Neural crest cell (in vitro differentiated cells): ENCODE measurements around the gene ZMYND10. TPM values are rescaled to one million over a fixed set of nuclear protein-coding genes. Genes with fewer than 3 reads are reported as not detected.
A peak's percentile ranks its signal among the peaks of the same experiment; 100 is the strongest.

Source experiments
- DNase-seq: peaks from one replicate; pipeline ENCODE4 v3.0.0; 2021; ENCODE audit warnings: low read depth, mixed read lengths, low spot score
- H3K27ac Mint-ChIP-seq: one replicate; pipeline ENCODE4 v1.8.0; 2021; ENCODE audit warnings: mild to moderate bottlenecking, mixed read lengths; ENCODE audit not compliant: unreplicated experiment
- H3K27me3 Mint-ChIP-seq: 2 replicates; pipeline ENCODE4 v1.8.0; 2021; ENCODE audit warnings: low read depth, mild to moderate bottlenecking, mixed read lengths
- H3K36me3 Mint-ChIP-seq: 2 replicates; pipeline ENCODE4 v1.8.0; 2021; ENCODE audit warnings: low read depth, mild to moderate bottlenecking, mixed read lengths
- H3K4me1 Mint-ChIP-seq: 2 replicates; pipeline ENCODE4 v1.8.0; 2021; ENCODE audit warnings: mixed read lengths
- H3K4me3 Mint-ChIP-seq: one replicate; pipeline ENCODE4 v1.8.0; 2021; ENCODE audit warnings: mild to moderate bottlenecking, mixed read lengths
- H3K9me3 Mint-ChIP-seq: 2 replicates; pipeline ENCODE4 v1.8.0; 2021; ENCODE audit warnings: mixed read lengths
- long read RNA-seq: library from polyadenylated mRNA; unstranded; transcript quantifications from one replicate; pipeline ENCODE4 v2.0.0, GENCODE V29; 2020
- total RNA-seq: library from RNA; stranded (reverse); gene quantifications from 2 replicates; pipeline ENCODE4 v1.2.1, GENCODE V29; 2021
- TF ChIP-seq, protein P1 (sequence below): fragments of 200-600 bp; sonication (generic); conservative IDR thresholded peaks from 2 replicates; pipeline ENCODE4 v1.5.0; 2021; ENCODE audit warnings: antibody characterized with exemption, mild to moderate bottlenecking

The ZMYND10 gene
- 2.3 and 2.5 TPM in 2 replicates for total RNA-seq
- long read RNA-seq, partial matches to known transcripts = 0 of 1 reads
- long read RNA-seq, other reads (novel, unspliced or antisense) = 1 of 1 reads

DNA sequence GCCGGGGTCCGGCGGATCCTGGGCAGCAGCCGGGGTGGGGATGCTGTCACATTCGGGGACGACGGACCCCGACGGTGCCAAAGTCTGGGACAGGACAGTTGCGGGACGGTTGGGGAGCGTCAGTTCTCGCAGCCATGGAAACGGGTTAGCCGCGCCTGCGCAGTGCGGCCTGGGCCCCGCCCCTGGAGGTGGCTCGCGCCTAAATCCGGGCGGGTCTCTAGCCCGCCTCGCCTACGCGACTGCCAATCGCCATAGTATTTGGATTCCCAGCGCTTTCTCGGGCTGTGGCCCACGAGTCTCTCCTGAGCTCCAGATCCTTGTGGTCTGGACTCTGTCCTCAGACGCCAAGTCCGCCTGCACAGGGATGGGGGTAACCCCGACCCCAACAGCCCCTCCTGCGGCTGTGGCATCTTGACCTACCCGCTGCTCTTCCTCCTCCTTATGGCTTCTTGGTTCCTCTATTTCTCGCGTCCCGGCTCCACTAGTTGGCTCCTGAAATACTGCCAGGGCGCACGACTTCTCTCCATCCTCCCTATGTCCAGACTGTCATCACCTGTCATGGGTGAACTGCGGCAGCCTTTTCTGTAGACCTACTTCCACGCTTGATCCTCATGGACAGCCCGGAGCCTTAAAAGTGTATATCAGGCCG is at the start of gene ZMYND10:
TSS of gene ZMYND10 (minus strand) at position 147 of the 649 bp plus-strand sequence. CDS start 153 bp downstream, outside the sequence.
- H3K4me1 Mint-ChIP-seq = peaks cover 25% of the 10 kb centered on the region
- H3K27me3 Mint-ChIP-seq = peaks cover 35% of the 10 kb centered on the region
- H3K4me3 Mint-ChIP-seq = peak within 1 kb of the TSS; percentile 86
- H3K27ac Mint-ChIP-seq = no peak within 1 kb of the TSS
- peak; percentile 63 for DNase-seq
- H3K36me3 Mint-ChIP-seq = no peaks in the 10 kb centered on the region
- H3K9me3 Mint-ChIP-seq = no peaks in the 10 kb centered on the region
- TF ChIP-seq, protein P1, sequence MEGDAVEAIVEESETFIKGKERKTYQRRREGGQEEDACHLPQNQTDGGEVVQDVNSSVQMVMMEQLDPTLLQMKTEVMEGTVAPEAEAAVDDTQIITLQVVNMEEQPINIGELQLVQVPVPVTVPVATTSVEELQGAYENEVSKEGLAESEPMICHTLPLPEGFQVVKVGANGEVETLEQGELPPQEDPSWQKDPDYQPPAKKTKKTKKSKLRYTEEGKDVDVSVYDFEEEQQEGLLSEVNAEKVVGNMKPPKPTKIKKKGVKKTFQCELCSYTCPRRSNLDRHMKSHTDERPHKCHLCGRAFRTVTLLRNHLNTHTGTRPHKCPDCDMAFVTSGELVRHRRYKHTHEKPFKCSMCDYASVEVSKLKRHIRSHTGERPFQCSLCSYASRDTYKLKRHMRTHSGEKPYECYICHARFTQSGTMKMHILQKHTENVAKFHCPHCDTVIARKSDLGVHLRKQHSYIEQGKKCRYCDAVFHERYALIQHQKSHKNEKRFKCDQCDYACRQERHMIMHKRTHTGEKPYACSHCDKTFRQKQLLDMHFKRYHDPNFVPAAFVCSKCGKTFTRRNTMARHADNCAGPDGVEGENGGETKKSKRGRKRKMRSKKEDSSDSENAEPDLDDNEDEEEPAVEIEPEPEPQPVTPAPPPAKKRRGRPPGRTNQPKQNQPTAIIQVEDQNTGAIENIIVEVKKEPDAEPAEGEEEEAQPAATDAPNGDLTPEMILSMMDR = no peak

DNA sequence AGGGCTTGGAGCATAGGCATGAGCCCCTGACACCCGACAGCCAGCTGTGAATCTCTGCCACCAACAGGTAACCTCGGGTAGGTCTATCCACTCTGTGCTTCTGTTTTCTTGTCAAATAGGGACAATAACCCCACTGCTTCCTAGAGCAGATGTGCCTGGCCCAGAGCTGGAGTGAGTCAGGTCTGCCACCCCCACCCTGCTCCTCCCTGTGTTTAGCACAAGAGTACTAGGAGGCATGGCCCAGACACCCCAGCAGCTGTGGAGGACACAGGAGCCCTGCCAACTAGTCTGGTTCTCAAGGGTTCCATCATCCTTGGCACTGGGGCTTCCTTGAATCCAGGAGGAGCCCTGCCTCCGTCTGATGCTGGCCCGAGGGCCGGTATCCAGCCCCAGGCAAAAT is 47.5 kb upstream of the ZMYND10 start:
- TF ChIP-seq, protein P1 = no peak
- Mint-ChIP-seq H3K4me3 (no peak overlapping the region), H3K9me3 (no peaks in the 10 kb centered on the region), H3K4me1 (no peaks in the 10 kb centered on the region), H3K27ac (no peak overlapping the region), H3K27me3 (no peaks in the 10 kb centered on the region), H3K36me3 (no peaks in the 10 kb centered on the region)
- DNase-seq = no peak

GRCh38 chr3:50392101-50392715 is 46.7 kb upstream of the ZMYND10 start:
- no peaks in the 10 kb centered on the region for H3K4me1 Mint-ChIP-seq
- TF ChIP-seq, protein P1 = no peak
- H3K27me3 Mint-ChIP-seq = no peaks in the 10 kb centered on the region
- H3K27ac Mint-ChIP-seq = no peak overlapping the region
- no peaks in the 10 kb centered on the region for H3K36me3 Mint-ChIP-seq
- H3K9me3 Mint-ChIP-seq = no peaks in the 10 kb centered on the region
- no peak overlapping the region for H3K4me3 Mint-ChIP-seq
- no peak for DNase-seq

GRCh38 chr3:50390508-50391224 is 45.1 kb upstream of the ZMYND10 start:
- TF ChIP-seq, protein P1 = no peak
- no peaks in the 10 kb centered on the region for H3K4me1 Mint-ChIP-seq
- no peaks in the 10 kb centered on the region for H3K36me3 Mint-ChIP-seq
- no peaks in the 10 kb centered on the region for H3K27me3 Mint-ChIP-seq
- no peak for DNase-seq
- H3K27ac Mint-ChIP-seq = no peak overlapping the region
- H3K4me3 Mint-ChIP-seq = no peak overlapping the region
- H3K9me3 Mint-ChIP-seq = no peaks in the 10 kb centered on the region

- Mint-ChIP-seq H3K27me3 (no peaks in the 10 kb centered on the region), H3K9me3 (no peaks in the 10 kb centered on the region), H3K4me3 (no peak overlapping the region), H3K27ac (no peak overlapping the region), H3K4me1 (no peaks in the 10 kb centered on the region), H3K36me3 (no peaks in the 10 kb centered on the region)
- TF ChIP-seq, protein P1 = no peak
- no peak for DNase-seq
Measured at GRCh38 chr3:50389414-50389767, 43.9 kb upstream of the ZMYND10 start.
